ENCODE measurements around the gene KRT2. TPM values are rescaled to one million over a fixed set of nuclear protein-coding genes. Genes with fewer than 3 reads are reported as not detected.

Gene KRT2
- total and polyA plus RNA-seq, 9 of the 15 experiments (the other 6 are each of a cell fraction or from before 2014, with no cell fraction given), result 0.03 to 0.69 (median 0.07) TPM; not detected in 2

DNA sequence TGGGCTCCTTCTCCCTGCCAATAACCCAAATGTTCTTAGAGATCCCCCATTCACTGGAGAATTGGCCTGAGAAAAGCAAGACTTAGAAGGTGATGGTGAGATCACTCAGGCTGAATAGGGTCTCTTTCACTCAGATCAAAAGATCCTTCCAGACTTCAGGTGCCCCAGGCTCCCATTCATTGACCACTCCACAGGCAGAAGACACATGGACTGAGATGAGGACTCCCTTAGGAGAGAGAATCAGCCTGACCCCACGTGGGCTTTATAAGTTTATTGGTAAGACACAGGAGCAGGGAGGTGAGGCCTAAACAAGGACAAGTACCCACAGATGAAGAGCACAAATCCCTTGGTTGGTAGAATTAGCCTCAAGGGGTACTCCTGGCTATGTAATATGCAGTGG, 44.7 kb downstream of the KRT2 start:
- no TSS peak for BruUV-seq (replicated peaks)
- in situ Hi-C loops (cut with MboI) (no loop called here), intact Hi-C loops (cut with micrococcal nuclease) (no loop called here)
- DNase-seq (ENCODE audit: extremely low read depth in 1 of 4, low spot score in 3 of 4), result no peak
- POLR2A ChIA-PET, result interaction anchor here (1.4 kb wide), 1 partner anchor 10 kb away, joined by 4 read pairs; no protein-coding TSS in a partner anchor
- H3K4me1 ChIP-seq (replicated peaks in 1 of 2; ENCODE audit: control insufficient read depth in 2 of 2, insufficient read depth in 2 of 2, low read length in 2 of 2), result peaks cover 6 to 7% of the 10 kb centered on the region in 2 experiments; a peak in 4 of 5 replicates
- ATAC-seq, result no peak
- no peaks in the 10 kb centered on the region for H3K36me3 ChIP-seq (ENCODE audit: control insufficient read depth, insufficient read depth, low read length)
- CTCF ChIA-PET (ENCODE audit: low intra/inter-chr PET ratio), result no interaction called here
- no peak overlapping the region for H3K4me2 ChIP-seq (ENCODE audit: insufficient read depth, low read length)
- 8% methylated on average over 1 of the region's 1 CpG for WGBS (ENCODE audit: insufficient coverage, low coverage, missing lambda C conversion rate)
- no peak overlapping the region for H3K27ac ChIP-seq (ENCODE audit: extremely low read depth, low read depth, low read length)
- H4K20me1 ChIP-seq (replicated peaks; ENCODE audit: control insufficient read depth, insufficient read depth, low read length), result no peaks in the 10 kb centered on the region
- H3K9me3 ChIP-seq (replicated peaks; ENCODE audit: control insufficient read depth, insufficient read depth, low read depth, low read length), result no peaks in the 10 kb centered on the region
- TF ChIP-seq ZNF584 (CRISPR knock-in tag; IDR thresholded peaks at IDR 0.05; ENCODE audit: low read depth), result peak; percentile 52; the same call in 1 of the 2 replicates
- TF ChIP-seq, protein P1, sequence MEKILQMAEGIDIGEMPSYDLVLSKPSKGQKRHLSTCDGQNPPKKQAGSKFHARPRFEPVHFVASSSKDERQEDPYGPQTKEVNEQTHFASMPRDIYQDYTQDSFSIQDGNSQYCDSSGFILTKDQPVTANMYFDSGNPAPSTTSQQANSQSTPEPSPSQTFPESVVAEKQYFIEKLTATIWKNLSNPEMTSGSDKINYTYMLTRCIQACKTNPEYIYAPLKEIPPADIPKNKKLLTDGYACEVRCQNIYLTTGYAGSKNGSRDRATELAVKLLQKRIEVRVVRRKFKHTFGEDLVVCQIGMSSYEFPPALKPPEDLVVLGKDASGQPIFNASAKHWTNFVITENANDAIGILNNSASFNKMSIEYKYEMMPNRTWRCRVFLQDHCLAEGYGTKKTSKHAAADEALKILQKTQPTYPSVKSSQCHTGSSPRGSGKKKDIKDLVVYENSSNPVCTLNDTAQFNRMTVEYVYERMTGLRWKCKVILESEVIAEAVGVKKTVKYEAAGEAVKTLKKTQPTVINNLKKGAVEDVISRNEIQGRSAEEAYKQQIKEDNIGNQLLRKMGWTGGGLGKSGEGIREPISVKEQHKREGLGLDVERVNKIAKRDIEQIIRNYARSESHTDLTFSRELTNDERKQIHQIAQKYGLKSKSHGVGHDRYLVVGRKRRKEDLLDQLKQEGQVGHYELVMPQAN (IDR thresholded peaks at IDR 0.05; ENCODE audit: borderline replicate concordance), result no peak
- H3K9ac ChIP-seq (ENCODE audit: insufficient read depth in 1 of 2, low read depth in 2 of 2, low read length in 2 of 2), result no peak overlapping the region
- peaks cover 0 to 15% of the 10 kb centered on the region in 2 experiments; a peak in 2 of 5 replicates for H3K27me3 ChIP-seq (ENCODE audit: control insufficient read depth in 2 of 2, insufficient read depth in 2 of 2, low read length in 2 of 2)
- no peaks in the 10 kb centered on the region for H3K79me2 ChIP-seq (ENCODE audit: control insufficient read depth, insufficient read depth, low read length)
- no peaks in the 10 kb centered on the region for H3K9me1 ChIP-seq (ENCODE audit: control insufficient read depth, insufficient read depth, low read length)
- no peak overlapping the region for H3K4me3 ChIP-seq
- H2AFZ ChIP-seq (ENCODE audit: low read depth, low read length), result no peak overlapping the region
- FAIRE-seq, result no peak

Data from K562 (cell line).